Colonic mucosa (tissue), 4 donors: ENCODE measurements around the gene CENPF. TPM values are rescaled to one million over a fixed set of nuclear protein-coding genes. Genes with fewer than 3 reads are reported as not detected.
"Not testable (repeated sequence)": the region's sequence is repeated elsewhere in the genome, so short reads cannot be mapped to it uniquely, and the experiment has no call there.

ENCODE experiments used
- DNase-seq: peaks from one replicate; pipeline ENCODE4 v3.0.0-alpha.2; 2020
- H3K27ac ChIP-seq: fragments of 200-600 bp; one replicate; pipeline ENCODE4 v1.8.0; 2021
- H3K27me3 ChIP-seq: fragments of 200-600 bp; one replicate; pipeline ENCODE4 v1.8.0; 2021
- H3K36me3 ChIP-seq: fragments of 200-600 bp; one replicate; pipeline ENCODE4 v1.8.0; 2021
- H3K4me1 ChIP-seq: fragments of 200-600 bp; one replicate; pipeline ENCODE4 v1.8.0; 2021; ENCODE audit warnings: mild to moderate bottlenecking
- H3K4me3 ChIP-seq: fragments of 200-600 bp; one replicate; pipeline ENCODE4 v1.8.0; 2021
- H3K9ac ChIP-seq, 2 donors: one replicate each; pipeline ENCODE4 v1.7.0; 2013; ENCODE audit warnings: control low read depth in 2 of 2, low read depth in 2 of 2, low read length in 2 of 2
- H3K9me3 ChIP-seq: fragments of 200-600 bp; one replicate; pipeline ENCODE4 v1.8.0; 2021
- CTCF ChIP-seq: fragments of 200-600 bp; IDR thresholded peaks from one replicate; pipeline ENCODE4 v1.8.0; 2022; ENCODE audit warnings: antibody characterized with exemption, mild to moderate bottlenecking
- intact Hi-C: fragments of 100-400 bp; cut with DNase I; formaldehyde crosslinking; loops from one replicate; pipeline ENCODE4 v1.14.1; 2022
- total RNA-seq, 2 donors: library from RNA; stranded (reverse); fragmentation: NEBNext Ultra II Directional in 1 of 2; extraction: Animal tissue kit (Norgen Biotek cat#: 25700) in 1 of 2; gene quantifications; one replicate each; pipeline ENCODE4 v1.2.1, GENCODE V29; 2021
- donor health status: healthy.
- donor health status: DM: no; HTN: no; CAD: no.
- donor health status: DM: no; HTN: no; CAD: no.

CENPF gene
- total RNA-seq, 2 donors from 2014 or later: 21.2 to 67.9 TPM

DNA sequence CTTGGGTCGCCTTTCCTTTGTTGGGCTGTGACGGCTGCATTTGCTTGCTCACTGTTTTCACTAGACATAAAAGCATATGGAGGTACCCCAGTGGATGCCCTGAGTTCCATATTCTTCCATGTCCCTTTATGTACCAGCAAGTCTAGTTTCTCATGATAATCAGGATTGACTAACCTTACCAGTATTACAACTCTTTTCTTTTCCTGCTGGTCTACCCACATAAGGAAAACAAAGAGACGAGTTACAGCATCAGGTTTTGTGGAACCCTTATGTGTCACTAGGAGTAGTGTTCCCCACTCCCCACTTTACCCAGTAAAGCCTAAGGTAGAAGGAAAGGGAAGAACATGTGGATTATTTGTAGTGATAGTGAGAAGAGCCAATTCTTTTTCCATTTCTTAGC, 16.4 kb upstream of the CENPF start:
- Histone ChIP-seq H3K4me1 (no peaks in the 10 kb centered on the region), H3K4me3 (no peak overlapping the region), H3K36me3 (no peaks in the 10 kb centered on the region), H3K9ac (no peak overlapping the region), H3K27ac (no peak overlapping the region), H3K9me3 (no peaks in the 10 kb centered on the region), H3K27me3 (no peaks in the 10 kb centered on the region)
- TF ChIP-seq CTCF: no peak
- DNase-seq: no peak
- intact Hi-C loops: loop anchor here (5.0 kb wide), 2 partner anchors 199 to 324 kb away; no protein-coding TSS in a partner anchor

GRCh38 chr1:214587165-214587564, 15.8 kb upstream of the CENPF start:
- intact Hi-C loops: loop anchor here (5.0 kb wide), 2 partner anchors 200 to 325 kb away; no protein-coding TSS in a partner anchor
- no peaks in the 10 kb centered on the region for H3K27me3 ChIP-seq
- H3K4me3 ChIP-seq: no peak overlapping the region
- no peak overlapping the region for H3K9ac ChIP-seq
- DNase-seq: no peak
- TF ChIP-seq CTCF: no peak
- H3K27ac ChIP-seq: no peak overlapping the region
- no peaks in the 10 kb centered on the region for H3K4me1 ChIP-seq
- H3K9me3 ChIP-seq: no peaks in the 10 kb centered on the region
- no peaks in the 10 kb centered on the region for H3K36me3 ChIP-seq

DNA sequence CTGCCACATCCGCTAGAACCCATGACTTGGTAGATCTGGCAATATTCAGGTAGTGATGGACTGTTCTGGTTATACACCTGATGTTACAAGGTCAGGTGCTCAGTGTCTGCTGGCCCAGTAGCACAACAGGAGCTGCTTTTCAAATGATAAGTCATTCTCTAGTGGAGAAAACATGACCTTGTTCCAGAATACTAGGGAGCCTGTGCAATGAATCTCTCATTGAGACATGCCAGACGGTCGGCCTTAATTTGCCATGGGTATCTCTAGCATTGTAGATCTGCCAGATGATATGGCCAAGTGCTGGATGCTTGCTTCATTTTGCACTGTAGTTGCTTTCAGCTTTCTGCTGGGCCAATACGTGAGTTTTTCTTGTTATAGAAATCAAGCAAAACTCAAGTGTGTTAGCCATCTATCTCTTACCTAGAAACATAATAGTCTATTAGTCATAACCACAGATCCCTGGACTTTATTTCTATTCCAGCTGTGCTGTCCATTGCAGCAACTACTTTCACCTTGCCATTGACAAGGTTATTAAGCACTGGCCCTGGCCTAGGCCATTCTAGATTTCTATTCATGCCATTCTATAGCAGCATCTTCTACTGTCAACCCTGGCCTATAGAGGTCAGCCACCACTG, 13.9 kb upstream of the CENPF start:
- Histone ChIP-seq H3K36me3 (no peaks in the 10 kb centered on the region), H3K9me3 (no peaks in the 10 kb centered on the region), H3K27me3 (no peaks in the 10 kb centered on the region), H3K27ac (no peak overlapping the region), H3K4me1 (no peaks in the 10 kb centered on the region), H3K4me3 (no peak overlapping the region), H3K9ac (no peak overlapping the region)
- no peak for DNase-seq
- no peak for TF ChIP-seq CTCF
- intact Hi-C loops: loop anchor here (5.0 kb wide), 2 partner anchors 202 to 327 kb away; no protein-coding TSS in a partner anchor

DNA sequence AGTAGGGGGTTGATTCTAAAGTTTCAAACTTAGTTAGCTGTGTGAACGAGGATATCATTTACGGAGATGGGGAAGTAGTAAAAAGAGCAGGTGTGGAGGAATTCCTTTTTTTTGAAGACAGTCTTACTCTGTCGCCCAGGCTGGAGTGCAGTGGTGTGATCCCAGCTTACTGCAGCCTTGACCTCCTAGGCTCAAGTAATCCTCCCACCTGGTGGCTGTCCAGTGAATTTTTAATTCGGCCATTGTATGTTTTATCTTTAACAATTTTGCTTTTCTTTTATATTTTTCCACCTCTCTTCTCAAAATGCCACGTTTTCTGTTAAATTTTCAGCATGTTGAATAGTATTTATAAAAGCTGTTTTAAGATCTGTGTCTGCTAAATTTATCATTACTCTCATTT, 12.3 kb upstream of the CENPF start:
- H3K36me3 ChIP-seq: no peaks in the 10 kb centered on the region
- no peaks in the 10 kb centered on the region for H3K27me3 ChIP-seq
- no peak overlapping the region for H3K4me3 ChIP-seq
- DNase-seq: no peak
- no peak overlapping the region for H3K9ac ChIP-seq
- no peaks in the 10 kb centered on the region for H3K9me3 ChIP-seq
- intact Hi-C loops: no loop called here
- no peak overlapping the region for H3K27ac ChIP-seq
- H3K4me1 ChIP-seq: no peaks in the 10 kb centered on the region
- TF ChIP-seq CTCF: no peak

DNA sequence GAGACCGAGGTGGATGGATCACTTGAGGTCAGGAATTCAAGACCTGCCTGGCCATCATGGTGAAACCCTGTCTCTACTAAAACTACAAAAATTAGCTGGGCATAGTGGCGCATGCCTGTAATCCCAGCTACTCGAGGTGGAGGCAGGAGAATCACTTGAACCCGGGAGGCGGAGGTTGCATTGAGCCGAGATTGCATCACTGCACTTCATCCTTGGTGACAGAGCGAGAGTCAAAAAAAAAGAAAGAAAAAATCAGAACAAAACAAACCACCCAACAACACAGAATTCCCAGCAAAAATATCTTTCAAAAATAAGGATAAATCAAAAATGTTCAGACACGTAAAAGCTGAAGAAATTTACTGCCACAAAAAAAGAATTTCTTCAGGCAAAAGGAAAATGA, 11.1 kb upstream of the CENPF start:
- H3K27me3 ChIP-seq, H3K36me3 ChIP-seq, intact Hi-C loops, H3K27ac ChIP-seq, H3K4me3 ChIP-seq, H3K4me1 ChIP-seq, H3K9ac ChIP-seq, DNase-seq, H3K9me3 ChIP-seq: not testable (repeated sequence)

GRCh38 chr1:214593158-214593557, 9.8 kb upstream of the CENPF start:
- TF ChIP-seq CTCF: no peak
- no peak overlapping the region for H3K27ac ChIP-seq
- intact Hi-C loops: no loop called here
- no peaks in the 10 kb centered on the region for H3K27me3 ChIP-seq
- H3K9me3 ChIP-seq: no peaks in the 10 kb centered on the region
- H3K4me3 ChIP-seq: no peak overlapping the region
- no peaks in the 10 kb centered on the region for H3K36me3 ChIP-seq
- no peak for DNase-seq
- no peak overlapping the region for H3K9ac ChIP-seq
- no peaks in the 10 kb centered on the region for H3K4me1 ChIP-seq
